ENCODE results near the gene DENND1B. TPM values are rescaled to one million over a fixed set of nuclear protein-coding genes. Genes with fewer than 3 reads are reported as not detected.

The DENND1B gene
- total and polyA plus RNA-seq, 12 donors = 1.7 to 14.3 (median 6.5) TPM

DNA sequence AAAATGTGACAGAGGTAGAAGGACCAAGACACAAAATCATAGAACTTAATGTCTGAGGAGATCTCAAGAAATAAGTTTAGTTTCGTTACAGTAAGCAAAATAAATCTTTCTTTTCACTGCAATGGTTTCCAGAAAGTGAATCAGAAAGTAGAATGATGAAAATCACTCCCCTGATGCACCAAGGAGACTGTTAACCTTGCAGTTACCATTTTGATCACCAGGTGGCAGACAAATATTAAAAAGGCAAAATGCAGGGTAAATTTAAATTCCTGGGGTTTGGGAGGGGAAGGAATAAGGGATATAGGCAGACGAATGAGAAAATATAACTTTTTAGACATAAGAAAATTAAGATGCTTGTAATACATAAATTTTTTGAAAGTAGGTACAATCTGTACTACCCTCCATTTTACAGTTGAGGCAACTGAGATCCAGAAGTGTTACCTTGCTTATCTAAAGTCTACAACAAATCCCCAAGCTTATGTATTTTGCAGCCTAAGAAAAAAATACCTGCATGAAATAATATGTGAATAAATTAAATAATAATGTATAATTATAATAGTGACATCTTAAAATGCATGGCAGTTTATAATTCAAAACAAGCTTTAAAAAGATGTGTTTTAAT is 254.1 kb downstream of the DENND1B start:
- whole genome bisulfite sequencing, 4 donors = 32 to 40% (median 36%) methylated on average over 2 of the region's 2 CpGs
- Histone ChIP-seq H3K4me3 (no peak overlapping the region), H3K27ac (no peak overlapping the region), H3K36me3 (replicated peaks in 1 of 2) (no peaks in the 10 kb centered on the region), H3K27me3 (no peaks in the 10 kb centered on the region), H3K4me1 (replicated peaks in 1 of 2) (no peaks in the 10 kb centered on the region), H3K9me3 (replicated peaks in 1 of 3) (no peaks in the 10 kb centered on the region)
- intact Hi-C loops (cut with DNase I) = loop anchor here in 1 of 2 donors (5.0 kb wide), 1 partner anchor 346 kb away; no protein-coding TSS in a partner anchor
- peak in 3 of 7 donors; percentile 16 to 21 (median 19) for DNase-seq
- TF ChIP-seq POLR2A (IDR thresholded peaks at IDR 0.05) = no peak
- TF ChIP-seq, protein P1, sequence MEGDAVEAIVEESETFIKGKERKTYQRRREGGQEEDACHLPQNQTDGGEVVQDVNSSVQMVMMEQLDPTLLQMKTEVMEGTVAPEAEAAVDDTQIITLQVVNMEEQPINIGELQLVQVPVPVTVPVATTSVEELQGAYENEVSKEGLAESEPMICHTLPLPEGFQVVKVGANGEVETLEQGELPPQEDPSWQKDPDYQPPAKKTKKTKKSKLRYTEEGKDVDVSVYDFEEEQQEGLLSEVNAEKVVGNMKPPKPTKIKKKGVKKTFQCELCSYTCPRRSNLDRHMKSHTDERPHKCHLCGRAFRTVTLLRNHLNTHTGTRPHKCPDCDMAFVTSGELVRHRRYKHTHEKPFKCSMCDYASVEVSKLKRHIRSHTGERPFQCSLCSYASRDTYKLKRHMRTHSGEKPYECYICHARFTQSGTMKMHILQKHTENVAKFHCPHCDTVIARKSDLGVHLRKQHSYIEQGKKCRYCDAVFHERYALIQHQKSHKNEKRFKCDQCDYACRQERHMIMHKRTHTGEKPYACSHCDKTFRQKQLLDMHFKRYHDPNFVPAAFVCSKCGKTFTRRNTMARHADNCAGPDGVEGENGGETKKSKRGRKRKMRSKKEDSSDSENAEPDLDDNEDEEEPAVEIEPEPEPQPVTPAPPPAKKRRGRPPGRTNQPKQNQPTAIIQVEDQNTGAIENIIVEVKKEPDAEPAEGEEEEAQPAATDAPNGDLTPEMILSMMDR (IDR thresholded peaks at IDR 0.05) = peak; percentile 44 to 66 (median 52)

DNA sequence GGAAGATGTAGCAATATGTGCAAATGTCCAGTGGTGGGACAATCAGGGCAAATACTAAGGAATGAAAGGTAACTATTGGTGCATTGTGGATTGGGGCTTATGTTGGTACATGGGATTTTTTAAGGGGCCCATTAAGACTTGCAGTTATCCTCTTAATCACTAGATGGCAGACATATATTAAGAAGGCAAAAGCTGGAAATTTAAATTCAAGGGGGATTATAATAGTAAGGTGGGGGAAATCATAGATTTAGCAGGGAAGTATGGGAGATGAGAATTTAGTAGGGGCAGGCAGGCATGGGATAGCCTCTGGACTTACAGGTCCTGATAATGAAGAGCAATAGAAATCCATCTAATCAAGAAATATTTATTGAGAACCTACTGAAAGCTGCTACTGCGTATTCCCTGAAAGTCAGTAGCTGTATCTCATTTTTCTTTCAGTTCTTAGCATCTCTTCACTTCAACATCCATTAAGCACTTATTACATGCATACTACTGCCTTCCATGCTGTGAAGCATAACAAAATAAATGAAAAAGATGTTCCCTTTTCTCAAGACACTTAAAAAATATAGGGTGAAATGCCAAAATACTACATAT is 255.4 kb downstream of the DENND1B start:
- intact Hi-C loops (cut with DNase I) = loop anchor here in 1 of 2 donors (5.0 kb wide), 1 partner anchor 347 kb away; no protein-coding TSS in a partner anchor

DNA sequence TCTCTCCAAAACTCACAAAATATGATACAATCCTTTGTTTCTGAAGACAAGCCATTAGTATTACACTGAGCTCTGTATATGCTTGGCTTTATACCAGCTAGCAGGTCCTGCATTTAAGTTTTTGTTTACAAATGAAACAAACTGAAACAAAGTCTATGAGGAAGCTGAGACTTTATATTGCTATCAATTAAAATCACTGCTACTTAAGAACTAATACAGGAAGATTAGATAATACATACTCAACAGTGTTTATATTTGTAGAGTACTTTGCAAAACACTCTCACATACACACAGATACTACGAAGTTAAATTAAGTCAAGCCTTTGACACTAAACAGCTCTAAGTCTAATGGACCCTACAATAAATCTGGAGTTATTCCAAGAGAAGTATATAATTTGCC is 259.9 kb downstream of the DENND1B start:
- DNase-seq = no peak
- H3K27ac ChIP-seq = no peak overlapping the region
- TF ChIP-seq, protein P1 (IDR thresholded peaks at IDR 0.05) = no peak
- TF ChIP-seq POLR2A (IDR thresholded peaks at IDR 0.05) = no peak
- H3K4me1 ChIP-seq (replicated peaks in 1 of 2) = no peaks in the 10 kb centered on the region
- H3K9me3 ChIP-seq (replicated peaks in 1 of 3) = no peaks in the 10 kb centered on the region
- no peak overlapping the region for H3K4me3 ChIP-seq
- H3K36me3 ChIP-seq (replicated peaks in 1 of 2) = no peaks in the 10 kb centered on the region
- WGBS, 4 donors = 82 to 95% (median 90%) methylated on average over 1 of the region's 1 CpG
- no peaks in the 10 kb centered on the region for H3K27me3 ChIP-seq
- intact Hi-C loops (cut with DNase I) = no loop called here

More for the DNA sequence above, 255.4 kb downstream of the DENND1B start:
- DNase-seq = no peak
- TF ChIP-seq POLR2A (IDR thresholded peaks at IDR 0.05) = no peak
- TF ChIP-seq, protein P1 (IDR thresholded peaks at IDR 0.05) = peak in 3 of 6 experiments; percentile 21 to 30 (median 22)
- WGBS, 4 donors = 83 to 100% (median 97%) methylated on average over 1 of the region's 1 CpG
- H3K4me3 ChIP-seq = no peak overlapping the region
- H3K27ac ChIP-seq = no peak overlapping the region
- H3K4me1 ChIP-seq (replicated peaks in 1 of 2) = no peaks in the 10 kb centered on the region
- H3K36me3 ChIP-seq (replicated peaks in 1 of 2) = no peaks in the 10 kb centered on the region
- no peaks in the 10 kb centered on the region for H3K9me3 ChIP-seq (replicated peaks in 1 of 3)
- H3K27me3 ChIP-seq = no peaks in the 10 kb centered on the region

DNA sequence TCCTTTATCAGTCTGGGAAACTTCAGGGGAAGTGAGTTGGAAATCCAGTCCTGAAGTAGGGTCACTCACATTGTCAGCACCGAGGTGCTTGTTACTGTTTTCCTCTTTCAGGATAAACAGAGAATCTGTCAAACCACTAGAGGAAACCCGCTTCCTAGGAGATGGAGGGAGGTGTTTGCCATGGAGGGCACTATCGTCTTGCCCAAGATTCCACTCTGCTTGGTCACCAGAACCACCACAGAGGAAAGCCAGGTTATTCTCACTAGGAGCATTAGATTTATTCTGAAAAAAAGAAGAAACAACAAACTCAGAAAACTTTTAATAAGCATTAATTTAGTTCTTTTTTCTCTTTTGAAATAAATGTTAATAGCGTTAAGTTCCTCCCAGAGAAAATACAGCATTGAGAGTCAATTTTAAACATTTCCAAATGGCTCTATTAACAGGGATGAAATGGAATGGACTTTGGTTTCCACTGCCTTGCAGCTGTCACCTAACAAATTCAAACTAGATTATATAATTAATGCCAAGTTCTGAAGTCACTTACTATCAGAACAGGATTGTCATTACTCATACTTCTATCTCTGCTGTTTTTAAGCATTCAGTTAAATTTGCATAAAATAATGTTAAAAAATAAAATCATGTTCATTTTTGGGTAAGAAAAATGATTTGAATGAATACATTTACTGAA is 264.4 kb downstream of the DENND1B start:
- H3K4me3 ChIP-seq = no peak overlapping the region
- no peaks in the 10 kb centered on the region for H3K4me1 ChIP-seq (replicated peaks in 1 of 2)
- 90 to 95% (median 91%) methylated on average over 4 of the region's 4 CpGs for WGBS, 4 donors
- no peaks in the 10 kb centered on the region for H3K27me3 ChIP-seq
- no peaks in the 10 kb centered on the region for H3K36me3 ChIP-seq (replicated peaks in 1 of 2)
- intact Hi-C loops (cut with DNase I) = no loop called here
- DNase-seq = no peak
- TF ChIP-seq, protein P1 (IDR thresholded peaks at IDR 0.05) = no peak
- no peak for TF ChIP-seq POLR2A (IDR thresholded peaks at IDR 0.05)
- no peaks in the 10 kb centered on the region for H3K9me3 ChIP-seq (replicated peaks in 1 of 3)
- no peak overlapping the region for H3K27ac ChIP-seq
